ENCODE data around the gene REN.

DNA sequence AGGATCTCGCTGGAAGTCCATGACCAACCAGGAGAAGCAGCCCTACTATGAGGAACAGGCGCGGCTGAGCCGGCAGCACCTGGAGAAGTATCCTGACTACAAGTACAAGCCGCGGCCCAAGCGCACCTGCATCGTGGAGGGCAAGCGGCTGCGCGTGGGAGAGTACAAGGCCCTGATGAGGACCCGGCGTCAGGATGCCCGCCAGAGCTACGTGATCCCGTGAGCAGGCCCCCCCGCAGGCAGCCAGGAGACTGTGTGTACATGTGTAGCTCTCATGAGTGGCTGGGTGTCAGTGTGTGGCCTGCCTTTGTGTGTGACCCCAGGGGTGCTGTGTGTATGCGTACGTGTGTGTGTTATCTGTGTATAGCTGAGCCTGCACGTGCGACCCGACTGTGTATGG lies 41.5 kb downstream of the REN start:
- TF ChIP-seq, protein P1, sequence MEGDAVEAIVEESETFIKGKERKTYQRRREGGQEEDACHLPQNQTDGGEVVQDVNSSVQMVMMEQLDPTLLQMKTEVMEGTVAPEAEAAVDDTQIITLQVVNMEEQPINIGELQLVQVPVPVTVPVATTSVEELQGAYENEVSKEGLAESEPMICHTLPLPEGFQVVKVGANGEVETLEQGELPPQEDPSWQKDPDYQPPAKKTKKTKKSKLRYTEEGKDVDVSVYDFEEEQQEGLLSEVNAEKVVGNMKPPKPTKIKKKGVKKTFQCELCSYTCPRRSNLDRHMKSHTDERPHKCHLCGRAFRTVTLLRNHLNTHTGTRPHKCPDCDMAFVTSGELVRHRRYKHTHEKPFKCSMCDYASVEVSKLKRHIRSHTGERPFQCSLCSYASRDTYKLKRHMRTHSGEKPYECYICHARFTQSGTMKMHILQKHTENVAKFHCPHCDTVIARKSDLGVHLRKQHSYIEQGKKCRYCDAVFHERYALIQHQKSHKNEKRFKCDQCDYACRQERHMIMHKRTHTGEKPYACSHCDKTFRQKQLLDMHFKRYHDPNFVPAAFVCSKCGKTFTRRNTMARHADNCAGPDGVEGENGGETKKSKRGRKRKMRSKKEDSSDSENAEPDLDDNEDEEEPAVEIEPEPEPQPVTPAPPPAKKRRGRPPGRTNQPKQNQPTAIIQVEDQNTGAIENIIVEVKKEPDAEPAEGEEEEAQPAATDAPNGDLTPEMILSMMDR (conservative IDR thresholded peaks at IDR 0.05 in 1 of 2, IDR thresholded peaks at IDR 0.05 in 1 of 2; ENCODE audit: extremely low read depth in 1 of 2, insufficient read depth in 1 of 2, low read depth in 1 of 2, low read length in 2 of 2): no peak
- TF ChIP-seq EZH2 (IDR thresholded peaks at IDR 0.05; ENCODE audit: borderline replicate concordance, low read length): no peak

Measured in mammary epithelial cell (primary cell).